Sigmoid colon (tissue), 4 donors: Measurements from ENCODE around the gene RAB6B.

Source experiments
- EP300 ChIP-seq, 4 donors: sonication (generic); formaldehyde crosslinking; IDR thresholded peaks; one replicate each; pipeline ENCODE4 v1.6.1; 2017; ENCODE audit warnings: antibody characterized with exemption in 4 of 4
- TF ChIP-seq, protein P1 (sequence below), 4 experiments: fragments of 450-650 bp in 3 of 4; fragments of 200-600 bp in 1 of 4; IDR thresholded peaks; one replicate each; pipeline ENCODE4 v1.5.1; 2016 to 2019; ENCODE audit warnings: antibody characterized with exemption in 4 of 4, mild to moderate bottlenecking in 3 of 4, moderate library complexity in 2 of 4

DNA sequence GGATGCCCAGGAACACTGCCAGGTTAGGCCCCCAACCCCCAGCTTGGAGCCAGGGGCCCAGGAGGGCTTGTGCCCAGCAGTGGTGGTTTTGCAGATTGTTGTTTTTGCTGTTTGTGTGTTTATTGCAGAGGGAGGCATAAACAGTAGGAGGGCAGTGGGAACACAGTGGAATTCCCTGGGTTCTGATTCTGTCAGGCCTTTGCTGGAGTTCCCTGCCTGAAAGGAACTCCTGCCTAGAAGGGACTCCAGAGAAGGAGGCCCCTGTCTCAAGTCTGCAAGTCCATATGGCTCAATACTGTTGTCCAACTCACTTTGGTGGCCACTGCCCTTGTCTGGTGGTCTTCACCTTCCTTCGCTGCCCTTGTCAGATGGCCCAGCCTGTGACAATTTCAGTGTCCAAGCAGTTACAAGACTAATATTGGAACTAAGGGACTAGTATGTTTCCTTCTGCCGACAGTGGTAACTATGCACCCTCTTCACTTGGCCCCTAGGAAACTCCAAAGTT, 47.4 kb upstream of the RAB6B start:
- TF ChIP-seq, protein P1, sequence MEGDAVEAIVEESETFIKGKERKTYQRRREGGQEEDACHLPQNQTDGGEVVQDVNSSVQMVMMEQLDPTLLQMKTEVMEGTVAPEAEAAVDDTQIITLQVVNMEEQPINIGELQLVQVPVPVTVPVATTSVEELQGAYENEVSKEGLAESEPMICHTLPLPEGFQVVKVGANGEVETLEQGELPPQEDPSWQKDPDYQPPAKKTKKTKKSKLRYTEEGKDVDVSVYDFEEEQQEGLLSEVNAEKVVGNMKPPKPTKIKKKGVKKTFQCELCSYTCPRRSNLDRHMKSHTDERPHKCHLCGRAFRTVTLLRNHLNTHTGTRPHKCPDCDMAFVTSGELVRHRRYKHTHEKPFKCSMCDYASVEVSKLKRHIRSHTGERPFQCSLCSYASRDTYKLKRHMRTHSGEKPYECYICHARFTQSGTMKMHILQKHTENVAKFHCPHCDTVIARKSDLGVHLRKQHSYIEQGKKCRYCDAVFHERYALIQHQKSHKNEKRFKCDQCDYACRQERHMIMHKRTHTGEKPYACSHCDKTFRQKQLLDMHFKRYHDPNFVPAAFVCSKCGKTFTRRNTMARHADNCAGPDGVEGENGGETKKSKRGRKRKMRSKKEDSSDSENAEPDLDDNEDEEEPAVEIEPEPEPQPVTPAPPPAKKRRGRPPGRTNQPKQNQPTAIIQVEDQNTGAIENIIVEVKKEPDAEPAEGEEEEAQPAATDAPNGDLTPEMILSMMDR (IDR thresholded peaks at IDR 0.05), result no peak
- no peak for TF ChIP-seq EP300 (IDR thresholded peaks at IDR 0.05)
